ENCODE results near the gene OR51A7. TPM values are rescaled to one million over a fixed set of nuclear protein-coding genes. Genes with fewer than 3 reads are reported as not detected.

Gene OR51A7
- total RNA-seq, 1 donor from 2014 or later, result not detected

- H3K9me3 Mint-ChIP-seq, result no peaks in the 10 kb centered on the region
- H3K27ac Mint-ChIP-seq, result no peak overlapping the region
- TF ChIP-seq CTCF (conservative IDR thresholded peaks at IDR 0.05), result no peak
- no peak for DNase-seq (ENCODE audit: extremely low spot score, unreplicated experiment)
- H3K36me3 Mint-ChIP-seq, result no peaks in the 10 kb centered on the region
- H3K27me3 Mint-ChIP-seq, result peaks cover 3% of the 10 kb centered on the region
- H3K4me1 Mint-ChIP-seq (ENCODE audit: unreplicated experiment), result no peaks in the 10 kb centered on the region
- no peak overlapping the region for H3K4me3 Mint-ChIP-seq
These were observed 18.2 kb downstream of the OR51A7 start for GRCh38 chr11:4921796-4922195.

GRCh38 chr11:4922304-4922703 is 18.7 kb downstream of the OR51A7 start:
- DNase-seq (ENCODE audit: extremely low spot score, unreplicated experiment), result no peak
- Mint-ChIP-seq H3K9me3 (no peaks in the 10 kb centered on the region), H3K4me1 (ENCODE audit: unreplicated experiment) (no peaks in the 10 kb centered on the region), H3K36me3 (no peaks in the 10 kb centered on the region), H3K27me3 (peaks cover 3% of the 10 kb centered on the region), H3K27ac (no peak overlapping the region), H3K4me3 (no peak overlapping the region)
- no peak for TF ChIP-seq CTCF (conservative IDR thresholded peaks at IDR 0.05)

- no peak for TF ChIP-seq CTCF (conservative IDR thresholded peaks at IDR 0.05)
- no peak within 1 kb of the TSS for H3K27ac Mint-ChIP-seq
These were observed 20.7 kb downstream of the OR51A7 start, which contains the start of gene OR51G1 for GRCh38 chr11:4924239-4924638. Gene OR51G1, minus strand, starts transcription at chr11:4924339. Its CDS starts 0 bp downstream, at chr11:4924339.

GRCh38 chr11:4926608-4927007 is 23.0 kb downstream of the OR51A7 start:
- no peaks in the 10 kb centered on the region for H3K9me3 Mint-ChIP-seq
- TF ChIP-seq CTCF (conservative IDR thresholded peaks at IDR 0.05), result no peak
- no peak overlapping the region for H3K27ac Mint-ChIP-seq
- no peak overlapping the region for H3K4me3 Mint-ChIP-seq
- no peak for DNase-seq (ENCODE audit: extremely low spot score, unreplicated experiment)
- H3K27me3 Mint-ChIP-seq, result peaks cover 3% of the 10 kb centered on the region
- H3K36me3 Mint-ChIP-seq, result no peaks in the 10 kb centered on the region
- no peaks in the 10 kb centered on the region for H3K4me1 Mint-ChIP-seq (ENCODE audit: unreplicated experiment)

More at GRCh38 chr11:4924239-4924638, 20.7 kb downstream of the OR51A7 start, which contains the start of gene OR51G1:
- H3K9me3 Mint-ChIP-seq, result no peaks in the 10 kb centered on the region
- no peaks in the 10 kb centered on the region for H3K4me1 Mint-ChIP-seq (ENCODE audit: unreplicated experiment)
- H3K27me3 Mint-ChIP-seq, result peaks cover 3% of the 10 kb centered on the region
- no peak within 1 kb of the TSS for H3K4me3 Mint-ChIP-seq
- no peaks in the 10 kb centered on the region for H3K36me3 Mint-ChIP-seq
- no peak for DNase-seq (ENCODE audit: extremely low spot score, unreplicated experiment)

- no peak overlapping the region for H3K4me3 Mint-ChIP-seq
- H3K27ac Mint-ChIP-seq, result no peak overlapping the region
- H3K4me1 Mint-ChIP-seq (ENCODE audit: unreplicated experiment), result no peaks in the 10 kb centered on the region
- no peaks in the 10 kb centered on the region for H3K9me3 Mint-ChIP-seq
- DNase-seq (ENCODE audit: extremely low spot score, unreplicated experiment), result no peak
- TF ChIP-seq CTCF (conservative IDR thresholded peaks at IDR 0.05), result no peak
- H3K27me3 Mint-ChIP-seq, result peaks cover 3% of the 10 kb centered on the region
- no peaks in the 10 kb centered on the region for H3K36me3 Mint-ChIP-seq
These were observed 29.2 kb downstream of the OR51A7 start for GRCh38 chr11:4932751-4933150.

GRCh38 chr11:4936745-4937144 is 33.2 kb downstream of the OR51A7 start:
- no peaks in the 10 kb centered on the region for H3K9me3 Mint-ChIP-seq
- no peak overlapping the region for H3K4me3 Mint-ChIP-seq
- no peaks in the 10 kb centered on the region for H3K4me1 Mint-ChIP-seq (ENCODE audit: unreplicated experiment)
- H3K27me3 Mint-ChIP-seq, result peaks cover 6% of the 10 kb centered on the region
- no peak for TF ChIP-seq CTCF (conservative IDR thresholded peaks at IDR 0.05)
- H3K27ac Mint-ChIP-seq, result no peak overlapping the region
- no peaks in the 10 kb centered on the region for H3K36me3 Mint-ChIP-seq
- no peak for DNase-seq (ENCODE audit: extremely low spot score, unreplicated experiment)
